Left ventricle myocardium superior (tissue), 1 donor: ENCODE measurements around the gene CXCR6. TPM values are rescaled to one million over a fixed set of nuclear protein-coding genes. Genes with fewer than 3 reads are reported as not detected.

Source experiments
- ATAC-seq: fragments of 200-7000 bp; cut with Tn5 transposase; one replicate; pipeline ENCODE4 v1.9.1; 2020; ENCODE audit warnings: mild to moderate bottlenecking, moderate library complexity
- DNase-seq: peaks from one replicate; pipeline ENCODE4 v3.0.0-alpha.2; 2020
- intact Hi-C: fragments of 100-400 bp; cut with micrococcal nuclease; formaldehyde crosslinking; loops from one replicate; pipeline ENCODE4 v1.11.0; 2022
- total RNA-seq: library from RNA; stranded (reverse); fragmentation: NEBNext Ultra II Directional; extraction: Animal tissue kit (Norgen Biotek cat#: 25700); gene quantifications from one replicate; pipeline ENCODE4 v1.2.1, GENCODE V29; 2021
- donor health status: DM: no; HTN: yes; CAD: no; lungs with severe emphysema.

CXCR6 gene
- total RNA-seq, 1 donor from 2014 or later = 0.59 TPM

- DNase-seq (peak; percentile 29), ATAC-seq (no peak)
- intact Hi-C loops = no loop called here
Observed at GRCh38 chr3:45942051-45942825, 1.0 kb upstream of the CXCR6 start.

DNA sequence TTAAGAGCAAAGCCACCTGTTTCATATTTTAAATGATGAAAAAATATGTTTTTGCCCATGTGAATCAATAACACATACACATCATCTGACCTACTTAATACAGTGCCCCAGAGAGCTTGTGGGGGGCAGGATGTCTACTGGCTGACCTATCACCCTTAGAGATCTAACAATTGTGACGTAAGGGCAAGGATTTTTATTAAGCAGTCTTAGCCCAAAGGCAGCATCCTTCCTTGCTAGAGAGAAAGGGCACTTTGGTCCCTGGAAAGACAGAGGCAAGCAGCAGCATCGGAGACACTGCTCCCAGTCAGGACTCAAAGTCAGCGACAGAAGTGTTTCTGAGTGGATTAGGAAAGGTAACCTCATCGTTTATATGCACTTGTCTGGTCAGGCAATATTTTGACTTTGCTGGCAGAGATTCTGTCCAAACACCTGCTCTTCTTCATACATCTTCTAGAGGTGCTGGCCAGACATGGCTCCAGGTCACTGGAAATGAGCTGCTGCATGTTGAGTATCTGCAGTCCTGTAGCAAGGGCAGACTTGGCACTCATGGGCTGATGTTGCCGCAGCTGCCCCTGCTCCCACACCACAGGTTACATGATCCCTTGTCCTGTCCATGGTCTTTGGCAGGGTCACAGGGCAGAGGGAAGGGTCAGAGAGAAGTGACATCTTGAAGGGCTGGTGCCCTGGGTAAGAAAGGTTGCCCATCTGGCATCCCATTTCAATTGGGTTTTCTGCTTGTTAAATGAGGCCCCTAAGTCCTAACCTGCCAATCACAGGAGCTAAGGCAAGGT, 1.8 kb downstream of the CXCR6 start:
- intact Hi-C loops = no loop called here
- no peak for ATAC-seq
- no peak for DNase-seq

DNA sequence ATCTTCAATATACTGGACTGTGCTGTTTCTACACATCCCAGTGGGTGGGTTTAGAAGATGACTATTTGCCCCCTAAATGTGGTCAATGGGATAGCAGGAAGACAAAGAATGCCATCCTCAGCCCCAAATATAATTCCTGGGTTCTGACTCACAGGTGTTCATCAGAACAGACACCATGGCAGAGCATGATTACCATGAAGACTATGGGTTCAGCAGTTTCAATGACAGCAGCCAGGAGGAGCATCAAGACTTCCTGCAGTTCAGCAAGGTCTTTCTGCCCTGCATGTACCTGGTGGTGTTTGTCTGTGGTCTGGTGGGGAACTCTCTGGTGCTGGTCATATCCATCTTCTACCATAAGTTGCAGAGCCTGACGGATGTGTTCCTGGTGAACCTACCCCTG, 3.0 kb downstream of the CXCR6 start:
- intact Hi-C loops = no loop called here
- ATAC-seq (no peak), DNase-seq (no peak)

GRCh38 chr3:45946875-45947274, 3.6 kb downstream of the CXCR6 start:
- DNase-seq (no peak), ATAC-seq (no peak)
- intact Hi-C loops = no loop called here

DNA sequence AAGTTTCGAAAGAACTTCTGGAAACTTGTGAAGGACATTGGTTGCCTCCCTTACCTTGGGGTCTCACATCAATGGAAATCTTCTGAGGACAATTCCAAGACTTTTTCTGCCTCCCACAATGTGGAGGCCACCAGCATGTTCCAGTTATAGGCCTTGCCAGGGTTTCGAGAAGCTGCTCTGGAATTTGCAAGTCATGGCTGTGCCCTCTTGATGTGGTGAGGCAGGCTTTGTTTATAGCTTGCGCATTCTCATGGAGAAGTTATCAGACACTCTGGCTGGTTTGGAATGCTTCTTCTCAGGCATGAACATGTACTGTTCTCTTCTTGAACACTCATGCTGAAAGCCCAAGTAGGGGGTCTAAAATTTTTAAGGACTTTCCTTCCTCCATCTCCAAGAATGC, 4.1 kb downstream of the CXCR6 start:
- ATAC-seq (peak; percentile 49), DNase-seq (no peak)
- intact Hi-C loops = no loop called here

GRCh38 chr3:45948311-45948781, 5.1 kb downstream of the CXCR6 start:
- ATAC-seq (no peak), DNase-seq (no peak)
- intact Hi-C loops = no loop called here

DNA sequence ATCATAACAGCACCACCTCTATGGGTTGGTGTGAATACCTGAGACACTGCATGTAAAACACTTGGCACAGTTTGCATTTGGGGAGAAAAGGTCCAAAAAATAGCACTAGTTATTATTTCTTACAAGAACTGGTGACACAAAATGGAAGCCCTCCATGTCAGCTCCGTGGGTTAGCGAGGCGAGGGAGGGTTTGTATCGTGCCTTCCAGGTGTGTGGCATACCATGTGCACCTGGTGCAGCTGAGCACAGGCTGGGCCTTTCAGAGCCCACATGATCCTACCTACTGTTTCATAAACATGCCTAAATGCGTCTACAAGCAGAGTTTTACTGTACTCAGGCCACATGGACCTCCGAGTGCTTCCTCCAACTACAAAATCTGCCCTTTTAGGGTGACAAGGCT, 5.6 kb downstream of the CXCR6 start:
- intact Hi-C loops = no loop called here
- ATAC-seq (no peak), DNase-seq (no peak)

DNA sequence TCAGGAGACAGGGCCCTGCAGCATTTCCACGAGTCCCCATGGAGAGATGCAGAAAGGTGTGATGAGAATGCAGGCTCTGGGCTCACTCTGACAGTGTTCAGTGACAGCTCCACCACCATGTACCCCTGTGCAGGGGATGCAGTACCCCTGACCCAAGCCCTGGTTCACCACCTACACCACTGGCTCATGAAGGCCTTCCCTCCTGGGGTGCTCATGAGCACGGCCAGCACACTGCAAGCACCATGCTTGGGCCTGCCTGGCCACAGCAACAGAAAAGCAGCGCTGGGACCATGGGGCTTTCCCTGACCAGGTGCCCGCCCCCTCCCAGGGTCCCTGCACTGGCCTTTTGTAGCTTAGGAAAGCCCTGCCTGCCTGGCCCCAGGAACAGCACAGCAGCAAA, 6.2 kb downstream of the CXCR6 start:
- ATAC-seq (no peak), DNase-seq (no peak)
- intact Hi-C loops = no loop called here

- ATAC-seq (no peak), DNase-seq (peak; percentile 17)
- intact Hi-C loops = no loop called here
Observed at GRCh38 chr3:45950131-45950530, 6.9 kb downstream of the CXCR6 start.

DNA sequence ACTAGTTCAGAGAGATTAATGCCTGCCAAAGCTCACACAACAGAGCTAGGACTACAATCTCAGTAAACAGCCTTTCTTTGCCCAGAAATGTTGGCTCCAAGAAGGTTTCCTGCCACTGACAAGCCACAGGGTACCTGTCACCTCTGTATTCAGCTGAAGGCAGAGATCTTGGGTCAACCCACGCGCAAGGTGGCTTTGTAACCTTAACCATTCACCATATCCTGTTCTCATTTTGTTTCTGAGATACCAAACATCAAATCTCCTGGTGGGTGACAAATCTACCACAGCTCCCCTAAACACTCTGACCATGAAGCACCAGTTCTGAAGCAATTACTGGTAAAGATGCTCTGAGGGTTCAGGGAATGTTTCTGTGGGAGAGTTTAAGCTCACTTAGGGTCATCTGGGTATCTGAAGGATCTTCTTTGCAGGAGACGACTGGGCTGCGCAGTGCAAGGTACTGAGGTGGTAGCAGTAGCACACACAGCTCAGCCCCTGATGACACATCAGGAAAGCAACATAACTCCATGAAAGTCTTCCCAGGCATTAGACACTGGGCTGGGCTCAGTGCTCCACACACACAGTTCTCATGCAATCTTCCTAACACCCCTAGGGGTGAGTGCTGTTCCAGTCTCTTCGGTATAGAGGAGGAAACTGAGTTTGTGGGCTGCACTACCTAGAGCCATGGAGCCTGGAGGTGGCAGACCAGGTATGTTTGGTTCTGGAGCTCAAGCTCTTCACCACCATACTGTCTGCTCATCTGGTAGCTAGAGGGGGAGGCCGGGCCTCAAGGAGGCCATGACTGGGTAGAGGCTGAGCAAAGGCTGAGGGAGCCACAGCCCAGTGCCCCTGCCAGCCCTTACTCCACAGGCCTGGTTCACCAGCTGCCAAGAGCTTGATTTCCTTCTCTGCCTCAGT, 7.7 kb downstream of the CXCR6 start:
- ATAC-seq (no peak), DNase-seq (no peak)
- intact Hi-C loops = no loop called here

DNA sequence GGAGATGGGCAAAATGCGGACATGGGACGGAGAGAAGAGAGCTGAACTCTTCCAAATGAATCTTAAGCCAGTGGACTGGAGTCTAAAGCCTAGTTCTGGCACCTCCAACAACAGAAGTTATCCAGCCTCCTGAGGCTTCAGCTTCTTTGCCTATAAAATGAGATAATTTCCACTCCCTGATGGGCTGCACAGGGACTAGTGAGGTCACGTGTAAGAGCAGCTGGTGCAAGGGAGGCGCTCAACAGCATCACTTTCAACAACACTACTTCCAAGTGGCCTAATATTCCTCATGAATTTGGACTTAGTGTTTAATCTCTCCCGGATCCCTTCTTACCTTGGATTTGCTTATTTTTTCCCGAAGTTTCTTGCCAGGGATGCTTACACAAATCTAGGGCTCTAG, 8.7 kb downstream of the CXCR6 start:
- DNase-seq (no peak), ATAC-seq (peak; percentile 54)
- intact Hi-C loops = no loop called here

GRCh38 chr3:45952456-45952855, 9.2 kb downstream of the CXCR6 start:
- intact Hi-C loops = no loop called here
- DNase-seq = no peak

DNA sequence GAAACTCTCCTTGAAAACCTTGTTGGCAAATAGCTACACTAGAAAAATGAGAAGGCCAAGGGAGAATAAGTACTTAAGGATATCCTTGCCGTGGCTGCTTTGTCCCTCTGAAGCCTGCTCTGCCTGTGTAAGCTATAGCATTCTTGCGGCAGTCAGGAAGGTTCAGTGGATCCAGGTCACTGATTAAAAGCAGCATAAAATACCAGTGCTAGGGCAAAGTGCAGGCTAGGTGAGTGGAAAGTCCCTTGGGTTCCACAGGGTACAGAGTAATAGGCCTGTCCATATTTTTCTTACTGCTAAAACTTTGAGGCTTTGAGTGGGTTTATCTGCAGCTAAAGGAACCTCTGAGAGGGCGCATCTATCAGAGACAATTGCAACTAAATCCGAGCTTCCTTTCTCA, 10.3 kb downstream of the CXCR6 start:
- intact Hi-C loops = no loop called here
- ATAC-seq = no peak
- no peak for DNase-seq

More at GRCh38 chr3:45952456-45952855, 9.2 kb downstream of the CXCR6 start:
- ATAC-seq = no peak

DNA sequence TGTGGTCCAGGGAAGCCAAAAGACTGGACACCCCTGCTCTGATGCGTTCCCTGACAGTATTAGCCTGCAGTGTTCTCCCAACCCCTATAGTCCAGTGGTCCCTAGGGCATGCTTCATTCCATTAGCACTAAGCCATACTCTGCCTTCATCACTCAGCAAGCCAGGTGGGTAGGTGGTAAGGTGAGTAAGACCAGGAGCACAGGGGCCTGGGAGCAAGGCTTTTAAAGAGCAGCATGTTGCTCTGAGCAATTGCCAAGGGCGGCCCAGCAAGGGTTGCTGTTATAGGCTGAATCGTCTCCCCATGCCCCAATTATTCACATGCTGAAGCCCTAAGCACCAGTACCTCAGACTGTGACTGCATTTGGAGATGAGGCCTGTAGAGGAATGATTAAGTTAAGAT, 11.0 kb downstream of the CXCR6 start:
- intact Hi-C loops = no loop called here
- DNase-seq = no peak
- ATAC-seq = no peak

- intact Hi-C loops = no loop called here
- DNase-seq (no peak), ATAC-seq (no peak)
Observed at GRCh38 chr3:45955017-45955647, 11.9 kb downstream of the CXCR6 start.

- intact Hi-C loops = no loop called here
- no peak for DNase-seq
- no peak for ATAC-seq
Observed at GRCh38 chr3:45955706-45956105, 12.4 kb downstream of the CXCR6 start.

- DNase-seq (no peak), ATAC-seq (peak; percentile 33)
- intact Hi-C loops = no loop called here
Observed at GRCh38 chr3:45957586-45957985, 14.3 kb downstream of the CXCR6 start.

GRCh38 chr3:45958321-45958791, 15.1 kb downstream of the CXCR6 start:
- DNase-seq (peak; percentile 43), ATAC-seq (peak; percentile 80)
- intact Hi-C loops = no loop called here

DNA sequence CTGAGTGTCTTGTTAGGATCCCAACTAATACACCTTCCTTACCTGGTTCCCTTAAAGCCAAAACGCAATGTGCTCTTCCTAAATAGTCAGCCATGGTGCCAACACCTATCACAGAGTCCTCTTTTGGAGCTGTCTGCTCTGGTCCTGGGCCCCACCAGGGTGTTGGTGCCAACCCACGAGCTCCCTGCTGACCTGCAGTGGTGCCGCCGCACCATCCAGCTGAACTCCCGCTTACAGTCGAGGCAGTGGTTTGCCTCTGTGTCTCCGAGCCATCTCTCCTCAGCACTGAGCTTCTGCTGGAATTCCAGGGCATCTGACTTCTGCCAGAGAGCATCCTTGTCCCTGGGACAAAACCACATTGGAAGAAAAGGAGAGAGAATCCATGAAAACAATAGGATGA, 15.9 kb downstream of the CXCR6 start:
- DNase-seq (no peak), ATAC-seq (no peak)
- intact Hi-C loops = no loop called here
